ENCODE measurements around the gene MAGI2.

Gene MAGI2

GRCh38 chr7:78463039-78463438 lies 990.4 kb downstream of the MAGI2 start:
- DNase-seq, result no peak
- no peaks in the 10 kb centered on the region for H3K36me3 ChIP-seq (replicated peaks)
- H3K27me3 ChIP-seq (replicated peaks), result no peaks in the 10 kb centered on the region
- H3K27ac ChIP-seq, result no peak overlapping the region
- no peak overlapping the region for H3K4me3 ChIP-seq (ENCODE audit: low read depth, low read length)
- TF ChIP-seq CTCF (IDR thresholded peaks at IDR 0.05; ENCODE audit: low read depth, low read length, missing control alignments), result no peak
- in situ Hi-C loops (cut with HindIII; ENCODE audit: low pct_ligation_motif_present, low sequenced_read_pairs), result no loop called here

GRCh38 chr7:78450706-78451105 lies 1002.8 kb downstream of the MAGI2 start:
- TF ChIP-seq CTCF (IDR thresholded peaks at IDR 0.05; ENCODE audit: low read depth, low read length, missing control alignments), result no peak
- no peaks in the 10 kb centered on the region for H3K27me3 ChIP-seq (replicated peaks)
- in situ Hi-C loops (cut with HindIII; ENCODE audit: low pct_ligation_motif_present, low sequenced_read_pairs), result no loop called here
- H3K36me3 ChIP-seq (replicated peaks), result no peaks in the 10 kb centered on the region
- H3K27ac ChIP-seq, result no peak overlapping the region
- H3K4me3 ChIP-seq (ENCODE audit: low read depth, low read length), result no peak overlapping the region
- DNase-seq, result no peak

GRCh38 chr7:78448911-78449310 lies 1004.6 kb downstream of the MAGI2 start:
- no peak for TF ChIP-seq CTCF (IDR thresholded peaks at IDR 0.05; ENCODE audit: low read depth, low read length, missing control alignments)
- Histone ChIP-seq H3K27me3 (replicated peaks) (no peaks in the 10 kb centered on the region), H3K27ac (no peak overlapping the region), H3K36me3 (replicated peaks) (no peaks in the 10 kb centered on the region), H3K4me3 (ENCODE audit: low read depth, low read length) (no peak overlapping the region)
- in situ Hi-C loops (cut with HindIII; ENCODE audit: low pct_ligation_motif_present, low sequenced_read_pairs), result no loop called here
- DNase-seq, result no peak

GRCh38 chr7:78444267-78444666 lies 1009.2 kb downstream of the MAGI2 start:
- no peak for DNase-seq
- no peaks in the 10 kb centered on the region for H3K36me3 ChIP-seq (replicated peaks)
- no peaks in the 10 kb centered on the region for H3K27me3 ChIP-seq (replicated peaks)
- no peak overlapping the region for H3K4me3 ChIP-seq (ENCODE audit: low read depth, low read length)
- no peak overlapping the region for H3K27ac ChIP-seq
- no peak for TF ChIP-seq CTCF (IDR thresholded peaks at IDR 0.05; ENCODE audit: low read depth, low read length, missing control alignments)
- in situ Hi-C loops (cut with HindIII; ENCODE audit: low pct_ligation_motif_present, low sequenced_read_pairs), result no loop called here

GRCh38 chr7:78443811-78444210 lies 1009.7 kb downstream of the MAGI2 start:
- no peaks in the 10 kb centered on the region for H3K36me3 ChIP-seq (replicated peaks)
- TF ChIP-seq CTCF (IDR thresholded peaks at IDR 0.05; ENCODE audit: low read depth, low read length, missing control alignments), result no peak
- DNase-seq, result no peak
- in situ Hi-C loops (cut with HindIII; ENCODE audit: low pct_ligation_motif_present, low sequenced_read_pairs), result no loop called here
- no peak overlapping the region for H3K4me3 ChIP-seq (ENCODE audit: low read depth, low read length)
- no peaks in the 10 kb centered on the region for H3K27me3 ChIP-seq (replicated peaks)
- no peak overlapping the region for H3K27ac ChIP-seq

- Histone ChIP-seq H3K27ac (no peak overlapping the region), H3K36me3 (replicated peaks) (no peaks in the 10 kb centered on the region), H3K27me3 (replicated peaks) (no peaks in the 10 kb centered on the region), H3K4me3 (ENCODE audit: low read depth, low read length) (no peak overlapping the region)
- no peak for TF ChIP-seq CTCF (IDR thresholded peaks at IDR 0.05; ENCODE audit: low read depth, low read length, missing control alignments)
- in situ Hi-C loops (cut with HindIII; ENCODE audit: low pct_ligation_motif_present, low sequenced_read_pairs), result no loop called here
- no peak for DNase-seq
These were observed 1011.7 kb downstream of the MAGI2 start for GRCh38 chr7:78441737-78442136.
